Left kidney (tissue), 8 donors: ENCODE results near the gene ZNF789. TPM values are rescaled to one million over a fixed set of nuclear protein-coding genes. Genes with fewer than 3 reads are reported as not detected.
"Not testable (repeated sequence)": the region's sequence is repeated elsewhere in the genome, so short reads cannot be mapped to it uniquely, and the experiment has no call there.

ENCODE experiments used
- DNase-seq: peaks from one replicate; pipeline ENCODE4 v3.0.0-alpha.2; 2013
- long read RNA-seq, 8 donors: transcript quantifications; one replicate each; lab custom pipeline, GENCODE V29; 2026
- polyA plus RNA-seq: library from polyadenylated mRNA; unstranded; fragments of 120-200 nt; gene quantifications from one replicate; pipeline ENCODE4 v1.2.1, GENCODE V29; 2013; ENCODE audit not compliant: insufficient read length

ZNF789 gene
- 75.5 TPM for polyA plus RNA-seq
- long read RNA-seq, donor 1, partial matches to known transcripts = 6 of 9 reads
- long read RNA-seq, donor 1, other reads (novel, unspliced or antisense) = 0 of 9 reads
- long read RNA-seq, donor 2, partial matches to known transcripts = 0 of 9 reads
- long read RNA-seq, donor 2, other reads (novel, unspliced or antisense) = 5 of 9 reads
- long read RNA-seq, donor 3, partial matches to known transcripts = 17 of 21 reads
- long read RNA-seq, donor 3, other reads (novel, unspliced or antisense) = 0 of 21 reads
- long read RNA-seq, donor 4 = 0 reads
- long read RNA-seq, donor 5, partial matches to known transcripts = 0 of 3 reads
- long read RNA-seq, donor 5, other reads (novel, unspliced or antisense) = 0 of 3 reads
- long read RNA-seq, donor 6, partial matches to known transcripts = 0 of 3 reads
- long read RNA-seq, donor 6, other reads (novel, unspliced or antisense) = 0 of 3 reads
- long read RNA-seq, donor 7, full-length matches to known transcripts = 6 of 6 reads
- long read RNA-seq, donor 7, partial matches to known transcripts = 0 of 6 reads
- long read RNA-seq, donor 7, other reads (novel, unspliced or antisense) = 0 of 6 reads
- long read RNA-seq, donor 8, partial matches to known transcripts = 0 of 1 reads
- long read RNA-seq, donor 8, other reads (novel, unspliced or antisense) = 0 of 1 reads

DNA sequence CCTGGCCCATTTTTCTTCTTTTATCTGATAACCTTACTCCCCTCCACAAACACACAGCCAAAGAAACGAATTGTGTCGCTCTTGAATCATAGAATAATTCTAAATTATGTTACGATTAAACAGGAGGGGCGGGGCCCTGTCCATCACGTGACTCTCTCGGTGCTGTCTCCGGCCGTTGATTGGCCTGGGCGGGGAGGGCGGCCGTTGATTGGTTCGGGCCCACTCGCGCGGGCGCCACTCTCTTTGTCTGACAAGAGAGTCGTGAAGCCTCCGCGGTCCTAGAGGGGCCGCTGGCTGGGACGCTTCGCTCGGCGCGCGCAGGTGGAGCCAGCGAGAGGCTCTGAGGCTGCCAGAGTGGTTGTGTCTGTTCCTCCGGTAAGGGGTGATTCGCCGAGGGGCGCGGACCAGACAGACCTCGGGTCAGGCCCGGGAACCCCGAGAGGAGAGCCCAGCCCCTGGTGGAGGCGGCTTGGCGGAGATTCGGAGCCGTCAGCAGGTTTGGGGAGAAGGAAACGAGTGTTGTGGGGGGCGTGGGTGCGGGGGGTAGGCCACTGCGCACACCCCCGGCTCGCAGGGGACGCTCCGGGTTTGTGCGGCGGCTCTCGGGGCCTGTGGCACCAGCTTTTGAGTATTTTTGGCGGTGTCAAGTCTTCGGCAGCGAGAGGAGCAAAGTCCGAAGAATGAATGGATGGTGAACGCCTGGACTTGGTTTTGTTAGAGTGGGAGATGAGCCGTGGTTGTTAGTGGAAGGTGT, at the start of gene ZNF789:
TSS of gene ZNF789 (plus strand) at position 330 of the 754 bp plus-strand sequence. CDS start 3,567 bp downstream, outside the sequence.
- DNase-seq = peak; percentile 96

GRCh38 chr7:99424932-99425730, 47.6 kb upstream of the ZNF789 start:
- DNase-seq = no peak

DNA sequence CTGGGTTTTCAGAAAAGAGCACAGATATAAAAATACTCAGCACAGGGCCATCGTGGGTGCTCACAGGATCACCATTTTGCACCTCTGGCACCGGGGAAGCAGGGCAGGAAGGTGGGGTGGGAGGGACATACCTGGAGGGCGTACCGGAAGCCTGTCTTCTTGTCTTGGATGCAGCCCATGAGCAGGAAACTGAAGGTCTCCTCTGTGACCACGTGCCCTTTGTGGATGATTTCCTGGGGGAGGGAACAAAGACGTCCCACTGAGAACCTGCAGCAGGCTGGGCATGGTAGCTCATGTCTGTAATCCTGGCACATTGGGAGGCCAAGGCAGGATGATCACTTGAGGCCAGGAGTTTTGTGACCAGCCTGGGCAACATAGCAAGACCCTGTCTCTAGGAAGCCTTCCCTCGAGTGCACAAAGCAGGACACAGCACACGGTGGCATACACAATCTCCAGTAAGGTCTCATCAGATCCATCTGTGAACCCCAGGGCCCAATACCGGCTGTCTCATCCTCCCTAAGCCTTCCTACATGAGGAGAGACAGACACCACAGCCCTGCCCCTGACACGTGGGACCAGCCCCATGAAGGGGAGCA, 43.6 kb upstream of the ZNF789 start:
- no peak for DNase-seq

GRCh38 chr7:99429756-99430155, 42.9 kb upstream of the ZNF789 start:
- no peak for DNase-seq

- DNase-seq = not testable (repeated sequence)
Measured at GRCh38 chr7:99431756-99432540, 40.7 kb upstream of the ZNF789 start.

DNA sequence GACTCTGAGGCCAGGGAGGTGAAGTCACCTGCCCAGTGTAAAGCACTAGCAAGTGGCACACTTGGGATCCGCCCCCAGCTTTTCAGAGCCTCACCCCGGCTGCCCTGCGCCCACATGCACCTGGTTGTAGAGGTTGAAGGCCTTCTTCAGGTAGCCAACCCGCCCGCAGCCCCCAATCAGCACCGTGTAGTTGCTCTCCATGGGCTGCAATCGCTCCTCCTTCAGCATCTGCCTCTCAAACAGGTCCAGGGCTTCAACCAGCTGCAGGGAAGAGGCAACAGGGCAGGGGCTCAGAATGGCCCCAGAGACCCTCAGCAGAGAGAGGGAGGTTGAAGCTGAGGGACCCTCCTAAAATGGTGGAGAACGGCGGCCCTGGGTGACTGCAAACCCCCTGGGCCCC, 39.5 kb upstream of the ZNF789 start:
- DNase-seq = no peak

DNA sequence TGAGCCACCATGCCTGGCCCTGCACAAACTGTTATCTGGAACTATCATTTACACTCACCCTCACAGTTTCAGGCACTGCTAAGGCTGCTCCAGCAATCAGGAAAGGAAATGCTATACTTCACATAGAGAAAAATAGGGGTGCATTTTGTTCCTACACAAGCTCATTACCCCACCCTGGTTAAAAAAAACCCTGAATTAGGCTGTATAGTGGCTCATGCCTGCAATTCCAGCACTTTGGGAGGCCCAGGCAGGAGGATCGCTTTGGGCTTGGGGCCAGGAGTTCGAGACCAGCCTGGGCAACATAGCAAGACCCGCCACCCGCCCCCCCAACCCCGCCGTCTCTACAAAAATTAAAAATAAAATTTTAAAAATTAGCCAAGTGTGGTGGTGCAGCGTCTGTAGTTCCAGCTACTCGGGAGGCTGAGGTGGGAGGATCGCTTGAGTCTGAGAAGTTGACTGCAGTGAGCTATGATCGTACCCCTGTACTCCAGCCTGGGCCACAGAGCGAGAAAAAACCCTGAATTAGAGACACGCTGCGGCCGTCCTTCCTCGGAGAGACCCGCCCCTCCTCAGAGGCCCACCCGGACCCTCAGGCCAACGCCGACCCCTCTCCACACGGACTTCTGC, 34.6 kb upstream of the ZNF789 start:
- DNase-seq = no peak

- peak; percentile 95 for DNase-seq
Measured at GRCh38 chr7:99438573-99439480, 33.9 kb upstream of the ZNF789 start, which contains the start of the genes CPSF4 and PTCD1. TSS of gene CPSF4 (plus strand) at chr7:99438943. CDS start at chr7:99439083, 140 bp downstream. TSS of gene PTCD1 (minus strand) at chr7:99438798. CDS start at chr7:99435242, 3,556 bp downstream.

- no peak for DNase-seq
Measured at GRCh38 chr7:99440195-99440594, 32.5 kb upstream of the ZNF789 start.

DNA sequence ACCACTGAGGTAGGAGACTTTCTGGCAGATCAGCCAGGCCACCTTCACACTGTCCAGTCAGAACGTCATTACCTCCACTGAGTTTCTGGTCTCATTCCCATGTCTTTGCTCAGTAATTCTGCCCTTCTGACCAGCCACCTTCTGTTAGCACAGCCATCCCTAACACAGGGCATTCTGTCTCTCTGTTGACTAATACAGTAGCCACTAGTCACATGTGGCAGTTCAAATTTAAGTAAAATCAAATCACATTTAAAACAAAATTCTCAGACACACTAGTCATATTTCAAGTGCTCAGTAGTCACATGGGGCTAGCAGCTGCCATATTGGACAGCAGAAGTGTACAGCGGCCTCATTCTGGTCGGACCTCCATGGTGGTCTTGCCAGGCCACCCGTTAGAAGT, 26.6 kb upstream of the ZNF789 start:
- no peak for DNase-seq

DNA sequence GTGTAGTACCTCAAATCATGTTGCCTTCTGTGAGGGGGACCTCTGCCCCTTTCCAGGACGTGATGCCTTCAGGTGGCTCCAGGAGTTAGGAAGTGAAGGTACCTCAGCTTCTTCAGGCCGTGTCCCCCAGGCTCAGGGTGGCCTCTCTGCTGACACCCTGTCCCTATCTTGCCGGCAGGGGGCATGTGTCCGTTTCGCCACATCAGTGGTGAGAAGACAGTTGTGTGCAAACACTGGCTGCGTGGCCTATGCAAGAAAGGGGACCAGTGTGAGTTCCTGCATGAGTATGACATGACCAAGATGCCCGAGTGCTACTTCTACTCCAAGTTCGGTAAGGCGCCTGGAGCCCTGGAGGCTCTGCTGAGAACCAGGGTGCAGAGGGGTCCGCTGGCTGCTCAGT, 24.7 kb upstream of the ZNF789 start:
- no peak for DNase-seq

DNA sequence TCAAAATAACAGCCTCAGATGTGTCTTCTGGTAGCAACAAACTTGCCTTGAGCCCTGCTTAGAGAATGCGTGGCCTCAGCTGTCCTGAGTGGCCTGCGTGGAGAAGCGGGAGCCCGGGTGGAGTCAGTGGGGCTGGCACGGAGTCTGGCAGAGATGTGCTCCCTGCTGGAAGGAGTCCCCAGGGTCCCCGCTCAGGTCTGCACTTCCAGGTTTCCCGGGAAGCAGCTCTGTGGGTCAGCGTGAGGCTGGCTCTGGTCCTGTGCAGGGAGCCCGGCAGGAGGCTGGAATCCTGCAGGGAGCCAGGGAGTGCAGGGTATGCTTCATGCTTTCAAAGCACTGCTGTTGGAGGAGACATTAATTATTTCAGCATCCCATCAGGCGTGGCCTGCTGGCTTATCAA, 23.8 kb upstream of the ZNF789 start:
- DNase-seq = no peak

DNA sequence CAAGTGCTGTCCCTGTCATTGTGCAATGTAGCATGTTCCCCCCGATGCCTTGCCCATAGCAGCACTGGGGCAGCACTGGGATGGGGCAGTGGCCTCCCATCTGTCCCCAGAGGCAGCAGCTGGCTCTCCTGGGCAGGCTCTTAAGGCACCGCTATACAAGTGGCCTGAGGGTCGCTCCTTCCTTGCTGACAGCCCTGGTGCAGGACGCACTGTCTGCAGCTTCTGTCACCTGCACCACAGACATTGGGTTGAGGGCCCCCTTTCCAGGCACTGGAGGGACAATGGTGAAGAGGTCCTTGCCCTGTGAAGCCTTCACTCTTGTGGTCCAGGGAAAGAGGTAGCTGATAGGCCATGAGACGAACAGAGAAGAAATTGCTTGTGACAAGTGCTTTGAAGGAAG, 23.4 kb upstream of the ZNF789 start:
- no peak for DNase-seq

- no peak for DNase-seq
Measured at GRCh38 chr7:99451936-99452335, 20.8 kb upstream of the ZNF789 start.

DNA sequence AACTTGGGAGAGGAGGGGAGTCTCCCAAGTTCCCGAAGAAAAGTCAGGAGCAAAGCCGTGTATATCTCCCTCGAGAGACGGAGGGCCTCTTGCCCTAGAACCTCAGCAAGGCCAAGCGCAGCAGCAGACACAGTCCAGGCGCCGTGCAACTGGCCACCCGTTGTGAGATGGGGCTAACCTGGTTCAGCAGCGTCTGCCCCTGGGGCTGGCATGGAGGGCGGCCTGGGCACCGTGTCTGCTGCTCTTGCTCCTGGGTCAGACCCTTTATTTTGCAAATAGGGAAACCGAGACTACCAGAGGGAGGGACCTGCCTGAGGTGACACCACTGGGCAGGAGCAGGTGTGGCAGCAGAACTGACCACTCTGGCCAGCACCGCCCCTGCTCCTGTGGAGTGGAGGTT, 20.1 kb upstream of the ZNF789 start:
- no peak for DNase-seq

GRCh38 chr7:99453105-99453504, 19.6 kb upstream of the ZNF789 start:
- no peak for DNase-seq

GRCh38 chr7:99455874-99456273, 16.8 kb upstream of the ZNF789 start:
- no peak for DNase-seq

- DNase-seq = no peak
Measured at GRCh38 chr7:99456288-99456687, 16.4 kb upstream of the ZNF789 start.
